SK-N-SH (cell line): Measurements from ENCODE around the gene EFHD2. TPM values are rescaled to one million over a fixed set of nuclear protein-coding genes. Genes with fewer than 3 reads are reported as not detected.

Source experiments
- CTCF ChIA-PET: fragments of 300-600, 350-600 bp; formaldehyde crosslinking; extraction: SDS; loops from one replicate; lab custom pipeline; 2021; lab: Yijun Ruan, JAX
- POLR2A ChIA-PET: fragments of 350-600 bp; sonication (Branson Sonifier 250); formaldehyde crosslinking; extraction: SDS; loops from one replicate; lab custom pipeline; 2020; ENCODE audit warnings: antibody characterized with exemption, inconsistent platforms; lab: Yijun Ruan, JAX
- DNase-seq: peaks from one replicate; pipeline ENCODE4 v3.0.0; 2012
- H2AFZ ChIP-seq: fragments of 200-600 bp; sonication (generic); 2 replicates; pipeline ENCODE4 v1.8.1; 2016; ENCODE audit warnings: antibody characterized with exemption, mild to moderate bottlenecking, low read depth
- H3F3A ChIP-seq: fragments of 200-600 bp; sonication (generic); replicated peaks from 2 replicates; pipeline ENCODE3; 2016; ENCODE audit warnings: antibody characterized with exemption, mild to moderate bottlenecking; ENCODE audit not compliant: insufficient read depth
- H3K27ac ChIP-seq, 2 experiments: fragments of 200-500 bp in 1 of 2; fragments of 200-600 bp in 1 of 2; sonication (Bioruptor generic) in 1 of 2; sonication (generic), shearing (Covaris generic) in 1 of 2; 2 replicates each; pipeline versions ENCODE4 v1.5.1 to v1.6.1; 2014 to 2016; ENCODE audit warnings: low read depth in 2 of 2, inconsistent platforms in 1 of 2, low read length in 1 of 2, mild to moderate bottlenecking in 1 of 2, mixed read lengths in 1 of 2
- H3K27me3 ChIP-seq: fragments of 200-600 bp; sonication (generic), shearing (Covaris generic); 2 replicates; pipeline ENCODE4 v1.6.1; 2016; ENCODE audit warnings: mixed run types; ENCODE audit not compliant: insufficient read depth
- H3K36me3 ChIP-seq, 2 experiments: fragments of 200-500 bp in 1 of 2; fragments of 200-600 bp in 1 of 2; sonication (Bioruptor generic) in 1 of 2; sonication (generic) in 1 of 2; replicated peaks in 1 of 2; 2 replicates each; pipeline versions ENCODE3 to v1.5.1; 2014 to 2016; ENCODE audit warnings: low read length in 1 of 2, mild to moderate bottlenecking in 1 of 2; ENCODE audit not compliant: insufficient read depth in 2 of 2, control insufficient read depth in 1 of 2
- H3K4me1 ChIP-seq, 2 experiments: fragments of 200-500 bp in 1 of 2; fragments of 200-600 bp in 1 of 2; sonication (Bioruptor generic) in 1 of 2; sonication (generic), shearing (Covaris generic) in 1 of 2; 2 replicates each; pipeline versions ENCODE4 v1.5.1 to v1.6.1; 2014 to 2016; ENCODE audit warnings: low read depth in 1 of 2, low read length in 1 of 2, mixed run types in 1 of 2; ENCODE audit not compliant: insufficient read depth in 2 of 2, control insufficient read depth in 1 of 2
- H3K4me2 ChIP-seq: fragments of 200-600 bp; sonication (generic), shearing (Covaris generic); 2 replicates; pipeline ENCODE4 v1.6.1; 2017; ENCODE audit warnings: mixed run types
- H3K4me3 ChIP-seq, 2 experiments: fragments of 200-500 bp in 1 of 2; fragments of 200-600 bp in 1 of 2; sonication (Bioruptor generic) in 1 of 2; sonication (generic), shearing (Covaris generic) in 1 of 2; 2 replicates each; pipeline versions ENCODE4 v1.5.1 to v1.8.1; 2014 to 2016; ENCODE audit warnings: low read depth in 2 of 2, inconsistent platforms in 1 of 2, low read length in 1 of 2, mild to moderate bottlenecking in 1 of 2, mixed read lengths in 1 of 2, moderate library complexity in 1 of 2
- H3K79me2 ChIP-seq: fragments of 200-600 bp; sonication (generic); 2 replicates; pipeline ENCODE4 v1.8.1; 2017; ENCODE audit warnings: mild to moderate bottlenecking; ENCODE audit not compliant: insufficient read depth
- H3K9ac ChIP-seq: fragments of 200-600 bp; sonication (generic); 2 replicates; pipeline ENCODE4 v1.6.1; 2017; ENCODE audit warnings: mixed run types
- H3K9me2 ChIP-seq: fragments of 200-600 bp; sonication (generic); 2 replicates; pipeline ENCODE4 v1.6.1; 2017; ENCODE audit warnings: mixed run types
- H3K9me3 ChIP-seq: fragments of 200-600 bp; sonication (generic); 2 replicates; pipeline ENCODE4 v1.6.1; 2017; ENCODE audit warnings: mixed run types, mild to moderate bottlenecking, moderate library complexity
- H4K20me1 ChIP-seq: fragments of 200-600 bp; sonication (generic); 2 replicates; pipeline ENCODE4 v1.6.1; 2017; ENCODE audit warnings: mild to moderate bottlenecking, mixed run types; ENCODE audit not compliant: insufficient read depth
- CHD2 ChIP-seq: fragments of 150-350 bp; IDR thresholded peaks from 2 replicates; pipeline ENCODE4 v1.6.1; 2018; ENCODE audit warnings: low read length; ENCODE audit not compliant: partially characterized antibody
- ELF1 ChIP-seq: IDR thresholded peaks from 2 replicates; pipeline ENCODE4 v1.4.0; 2012
- EZH2phosphoT487 ChIP-seq: fragments of 200-600 bp; sonication (generic); IDR thresholded peaks from 2 replicates; pipeline ENCODE4 v1.6.1; 2017; ENCODE audit warnings: low read depth, mixed run types, mild to moderate bottlenecking, antibody characterized with exemption, moderate library complexity, borderline replicate concordance
- FOSL2 ChIP-seq: IDR thresholded peaks from 2 replicates; pipeline ENCODE4 v1.4.0; 2012; ENCODE audit warnings: low read depth, mild to moderate bottlenecking, moderate library complexity, borderline replicate concordance
- GABPA ChIP-seq: IDR thresholded peaks from 2 replicates; pipeline ENCODE4 v1.4.0; 2012; ENCODE audit warnings: low read depth, mild to moderate bottlenecking
- GATA2 ChIP-seq: sonication (generic); formaldehyde crosslinking; IDR thresholded peaks from 2 replicates; pipeline ENCODE4 v1.5.0; 2020; ENCODE audit warnings: mild to moderate bottlenecking, missing genetic modification reagents
- JUND ChIP-seq: IDR thresholded peaks from 2 replicates; pipeline ENCODE4 v1.4.0; 2012
- MEF2A ChIP-seq: IDR thresholded peaks from 2 replicates; pipeline ENCODE4 v1.4.0; 2012; ENCODE audit warnings: low read depth, borderline replicate concordance
- MXI1 ChIP-seq: IDR thresholded peaks from 2 replicates; pipeline ENCODE4 v1.6.1; 2012; ENCODE audit warnings: mild to moderate bottlenecking, low read depth, low read length, improper control_type of control experiment
- NFIC ChIP-seq: IDR thresholded peaks from 2 replicates; pipeline ENCODE4 v1.4.0; 2012; ENCODE audit warnings: borderline replicate concordance
- NRF1 ChIP-seq: IDR thresholded peaks from 2 replicates; pipeline ENCODE4 v1.6.1; 2012; ENCODE audit warnings: low read depth, mild to moderate bottlenecking, low read length
- RAD21 ChIP-seq: IDR thresholded peaks from 2 replicates; pipeline ENCODE4 v1.6.1; 2012; ENCODE audit warnings: mild to moderate bottlenecking, low read length
- RCOR1 ChIP-seq: fragments of 150-350 bp; IDR thresholded peaks from 2 replicates; pipeline ENCODE4 v1.6.1; 2017; ENCODE audit warnings: antibody characterized with exemption, low read length
- RFX5 ChIP-seq: IDR thresholded peaks from 2 replicates; pipeline ENCODE4 v1.6.1; 2012; ENCODE audit warnings: mild to moderate bottlenecking, improper control_type of control experiment, low read length
- RXRA ChIP-seq: IDR thresholded peaks from 2 replicates; pipeline ENCODE4 v1.4.0; 2012; ENCODE audit warnings: low read depth, mild to moderate bottlenecking, borderline replicate concordance
- SIN3A ChIP-seq: IDR thresholded peaks from 2 replicates; pipeline ENCODE4 v1.6.1; 2012; ENCODE audit warnings: low read depth, mild to moderate bottlenecking, low read length, moderate library complexity, borderline replicate concordance
- SMC3 ChIP-seq: IDR thresholded peaks from 2 replicates; pipeline ENCODE4 v1.6.1; 2012; ENCODE audit warnings: low read depth, low read length, improper control_type of control experiment
- TAF1 ChIP-seq: IDR thresholded peaks from 2 replicates; pipeline ENCODE4 v1.6.1; 2012; ENCODE audit warnings: low read depth, mild to moderate bottlenecking, low read length, moderate library complexity, borderline replicate concordance
- TCF12 ChIP-seq: IDR thresholded peaks from 2 replicates; pipeline ENCODE4 v1.4.0; 2012
- TEAD4 ChIP-seq: IDR thresholded peaks from 2 replicates; pipeline ENCODE4 v1.4.0; 2012; ENCODE audit warnings: mild to moderate bottlenecking, borderline replicate concordance; ENCODE audit not compliant: insufficient read depth
- YY1 ChIP-seq: IDR thresholded peaks from 2 replicates; pipeline ENCODE4 v1.4.0; 2012; ENCODE audit warnings: low read depth, mild to moderate bottlenecking
- WGBS: methylation state at CpG from one replicate; pipeline ENCODE4 v1.1.6; 2017; ENCODE audit warnings: low lambda C conversion rate; 5-methylcytosine and 5-hydroxymethylcytosine counted together
- polyA plus RNA-seq, 3 experiments: library from polyadenylated mRNA; depleted of rRNA; stranded (reverse); fragments of >200 nt; gene quantifications; 2 replicates each; pipeline ENCODE4 v1.2.3, GENCODE V29; 2012
- TF ChIP-seq, protein P1 (sequence below): IDR thresholded peaks from 2 replicates; pipeline ENCODE4 v1.4.0; 2012; ENCODE audit warnings: low read depth, borderline replicate concordance
- TF ChIP-seq, protein P2 (sequence below): IDR thresholded peaks from 2 replicates; pipeline ENCODE4 v1.4.0; 2012; ENCODE audit warnings: low read depth

EFHD2 gene
- polyA plus RNA-seq, 1 of the 3 experiments (the other 2 are of a cell fraction): 59.8 TPM

GRCh38 chr1:15424981-15425380 is 15.3 kb downstream of the EFHD2 start:
- WGBS: 83% methylated on average over 5 of the region's 5 CpGs
- Histone ChIP-seq H3K9me3 (no peaks in the 10 kb centered on the region), H3K36me3 (peaks cover 4 to 10% of the 10 kb centered on the region in 2 experiments), H3K9me2 (no peaks in the 10 kb centered on the region), H3K4me2 (no peak overlapping the region), H3K27me3 (no peaks in the 10 kb centered on the region), H2AFZ (no peak overlapping the region), H3K4me3 (no peak overlapping the region), H3K27ac (no peak overlapping the region), H3F3A (no peaks in the 10 kb centered on the region), H3K4me1 (no peaks in the 10 kb centered on the region; a peak in 2 of 4 replicates), H3K79me2 (peaks cover 40% of the 10 kb centered on the region), H4K20me1 (peaks cover 15% of the 10 kb centered on the region; the same call in 1 of the 2 replicates), H3K9ac (no peak overlapping the region)
- no peak for DNase-seq
- no peak for TF ChIP-seq YY1
- no peak for TF ChIP-seq GATA2 (CRISPR knock-in tag)
- no peak for TF ChIP-seq RXRA
- no peak for TF ChIP-seq NFIC
- no peak for TF ChIP-seq TEAD4
- no peak for TF ChIP-seq CHD2
- TF ChIP-seq SMC3: no peak
- TF ChIP-seq MEF2A: no peak
- no peak for TF ChIP-seq NRF1
- TF ChIP-seq FOSL2: no peak
- TF ChIP-seq ELF1: no peak
- TF ChIP-seq TAF1: no peak
- TF ChIP-seq JUND: no peak
- no peak for TF ChIP-seq EZH2phosphoT487
- TF ChIP-seq, protein P1, sequence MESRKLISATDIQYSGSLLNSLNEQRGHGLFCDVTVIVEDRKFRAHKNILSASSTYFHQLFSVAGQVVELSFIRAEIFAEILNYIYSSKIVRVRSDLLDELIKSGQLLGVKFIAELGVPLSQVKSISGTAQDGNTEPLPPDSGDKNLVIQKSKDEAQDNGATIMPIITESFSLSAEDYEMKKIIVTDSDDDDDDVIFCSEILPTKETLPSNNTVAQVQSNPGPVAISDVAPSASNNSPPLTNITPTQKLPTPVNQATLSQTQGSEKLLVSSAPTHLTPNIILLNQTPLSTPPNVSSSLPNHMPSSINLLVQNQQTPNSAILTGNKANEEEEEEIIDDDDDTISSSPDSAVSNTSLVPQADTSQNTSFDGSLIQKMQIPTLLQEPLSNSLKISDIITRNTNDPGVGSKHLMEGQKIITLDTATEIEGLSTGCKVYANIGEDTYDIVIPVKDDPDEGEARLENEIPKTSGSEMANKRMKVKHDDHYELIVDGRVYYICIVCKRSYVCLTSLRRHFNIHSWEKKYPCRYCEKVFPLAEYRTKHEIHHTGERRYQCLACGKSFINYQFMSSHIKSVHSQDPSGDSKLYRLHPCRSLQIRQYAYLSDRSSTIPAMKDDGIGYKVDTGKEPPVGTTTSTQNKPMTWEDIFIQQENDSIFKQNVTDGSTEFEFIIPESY: no peak
- CTCF ChIA-PET: interaction anchor here (1.2 to 14.9 kb wide), 2 partner anchors 91 to 104 kb away, joined by 4 to 311 read pairs; no protein-coding TSS in a partner anchor
- POLR2A ChIA-PET: no interaction called here

GRCh38 chr1:15425521-15425920 is 15.8 kb downstream of the EFHD2 start:
- TF ChIP-seq MEF2A (no peak), ELF1 (no peak), RXRA (no peak), NFIC (no peak), YY1 (no peak), RFX5 (no peak), RAD21 (no peak), TCF12 (no peak), RCOR1 (no peak), TAF1 (no peak), MXI1 (no peak), GABPA (no peak), SIN3A (no peak)
- TF ChIP-seq, protein P2, sequence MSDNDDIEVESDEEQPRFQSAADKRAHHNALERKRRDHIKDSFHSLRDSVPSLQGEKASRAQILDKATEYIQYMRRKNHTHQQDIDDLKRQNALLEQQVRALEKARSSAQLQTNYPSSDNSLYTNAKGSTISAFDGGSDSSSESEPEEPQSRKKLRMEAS: no peak
- TF ChIP-seq, protein P1: no peak
- TF ChIP-seq, all 33 proteins: peak for 0
- POLR2A ChIA-PET: no interaction called here
- no peak overlapping the region for H3K4me3 ChIP-seq
- CTCF ChIA-PET: interaction anchor here (0.9 to 14.9 kb wide), 4 partner anchors 92 to 154 kb away, joined by 4 to 311 read pairs (median 4); no protein-coding TSS in a partner anchor
- no peak overlapping the region for H3K4me2 ChIP-seq
- H3K27me3 ChIP-seq: no peaks in the 10 kb centered on the region
- H3K9ac ChIP-seq: no peak overlapping the region
- peaks cover 4 to 10% of the 10 kb centered on the region in 2 experiments for H3K36me3 ChIP-seq
- H3K27ac ChIP-seq: no peak overlapping the region
- H3K9me3 ChIP-seq: no peaks in the 10 kb centered on the region
- H3F3A ChIP-seq: no peaks in the 10 kb centered on the region
- DNase-seq: no peak
- no peaks in the 10 kb centered on the region for H3K9me2 ChIP-seq
- WGBS: 95% methylated on average over 4 of the region's 10 CpGs
- peaks cover 35% of the 10 kb centered on the region for H3K79me2 ChIP-seq
- peaks cover 14% of the 10 kb centered on the region; the same call in 1 of the 2 replicates for H4K20me1 ChIP-seq
- no peak overlapping the region for H2AFZ ChIP-seq
- H3K4me1 ChIP-seq: no peaks in the 10 kb centered on the region; a peak in 2 of 4 replicates
